HepG2 (cell line): ENCODE measurements around the gene TIMM17B. TPM values are rescaled to one million over a fixed set of nuclear protein-coding genes. Genes with fewer than 3 reads are reported as not detected.

ENCODE experiments used
- AGO1 ChIP-seq: fragments of 200-400 bp; formaldehyde crosslinking; IDR thresholded peaks from 2 replicates; pipeline ENCODE4 v1.6.1; 2017; ENCODE audit warnings: mild to moderate bottlenecking, low read depth, low read length, moderate library complexity; ENCODE audit not compliant: poor library complexity, severe bottlenecking
- ATF1 ChIP-seq: IDR thresholded peaks from 2 replicates; pipeline ENCODE4 v1.6.1; 2016; ENCODE audit warnings: mild to moderate bottlenecking, control low read depth
- ATRX ChIP-seq: sonication (generic); formaldehyde crosslinking; IDR thresholded peaks from 2 replicates; pipeline ENCODE4 v1.4.0; 2020; ENCODE audit warnings: missing genetic modification reagents, borderline replicate concordance
- CREB1 ChIP-seq, 2 experiments: fragments of 450-650 bp in 1 of 2; IDR thresholded peaks; 2 replicates each; pipeline ENCODE4 v1.6.1; 2016 to 2017; ENCODE audit warnings: control low read depth in 1 of 2, mild to moderate bottlenecking in 1 of 2, missing compliant biosample characterization in 1 of 2, missing genetic modification characterization in 1 of 2
- GABPB1 ChIP-seq: IDR thresholded peaks from 2 replicates; pipeline ENCODE4 v1.6.1; 2016; ENCODE audit warnings: mild to moderate bottlenecking, missing genetic modification reagents, moderate library complexity, missing compliant biosample characterization
- HMG20B ChIP-seq: conservative IDR thresholded peaks from 2 replicates; pipeline ENCODE4 v1.6.1; 2016; ENCODE audit warnings: missing genetic modification reagents, missing compliant biosample characterization
- HOXA5 ChIP-seq: sonication (generic); formaldehyde crosslinking; IDR thresholded peaks from 2 replicates; pipeline ENCODE4 v1.4.0; 2020; ENCODE audit warnings: missing genetic modification reagents
- MAFF ChIP-seq: IDR thresholded peaks from 2 replicates; pipeline ENCODE4 v1.6.1; 2011; ENCODE audit warnings: low read depth, low read length, improper control_type of control experiment
- MED1 ChIP-seq: sonication (generic); formaldehyde crosslinking; IDR thresholded peaks from 2 replicates; pipeline ENCODE4 v1.4.0; 2020; ENCODE audit warnings: missing genetic modification reagents
- MEF2D ChIP-seq: sonication (generic); formaldehyde crosslinking; IDR thresholded peaks from 2 replicates; pipeline ENCODE4 v1.5.1; 2020; ENCODE audit warnings: mild to moderate bottlenecking, missing genetic modification reagents
- PCBP1 ChIP-seq: fragments of 200-400 bp; formaldehyde crosslinking; IDR thresholded peaks from 2 replicates; pipeline ENCODE4 v1.6.1; 2017; ENCODE audit warnings: mild to moderate bottlenecking, low read depth, low read length, borderline replicate concordance
- PREB ChIP-seq: sonication (generic); formaldehyde crosslinking; IDR thresholded peaks from 2 replicates; pipeline ENCODE4 v1.4.0; 2020; ENCODE audit warnings: missing genetic modification reagents
- SAP130 ChIP-seq: IDR thresholded peaks from 2 replicates; pipeline ENCODE4 v1.6.1; 2016; ENCODE audit warnings: low read depth
- SOX13 ChIP-seq, 3 experiments: fragments of 450-650 bp in 1 of 3; sonication (generic) in 1 of 3; formaldehyde crosslinking in 1 of 3; IDR thresholded peaks in 2 of 3; conservative IDR thresholded peaks in 1 of 3; 2 replicates each; pipeline versions ENCODE4 v1.5.0 to v1.6.1; 2016 to 2020; ENCODE audit warnings: antibody characterized with exemption in 1 of 3, mild to moderate bottlenecking in 1 of 3, missing compliant biosample characterization in 1 of 3, missing genetic modification reagents in 1 of 3, moderate library complexity in 1 of 3
- SSRP1 ChIP-seq: IDR thresholded peaks from 2 replicates; pipeline ENCODE4 v1.6.1; 2016; ENCODE audit warnings: control low read depth
- TEF ChIP-seq: sonication (generic); formaldehyde crosslinking; IDR thresholded peaks from 2 replicates; pipeline ENCODE4 v1.5.0; 2020; ENCODE audit warnings: missing genetic modification reagents
- THAP11 ChIP-seq: IDR thresholded peaks from 2 replicates; pipeline ENCODE4 v1.6.1; 2016; ENCODE audit warnings: missing biosample characterization, missing genetic modification reagents
- U2AF1 ChIP-seq: fragments of 200-400 bp; formaldehyde crosslinking; optimal IDR thresholded peaks from 2 replicates; pipeline ENCODE3; 2017; ENCODE audit warnings: mild to moderate bottlenecking, low read depth, low read length
- ZMAT3 ChIP-seq: sonication (generic); formaldehyde crosslinking; conservative IDR thresholded peaks from 2 replicates; pipeline ENCODE4 v1.7.0; 2021; ENCODE audit warnings: missing genetic modification reagents
- ZMYM3 ChIP-seq: sonication (generic); formaldehyde crosslinking; IDR thresholded peaks from 2 replicates; pipeline ENCODE4 v1.5.1; 2020; ENCODE audit warnings: mild to moderate bottlenecking, missing genetic modification reagents
- ZNF230 ChIP-seq: sonication (generic); formaldehyde crosslinking; IDR thresholded peaks from 2 replicates; pipeline ENCODE4 v1.4.0; 2020; ENCODE audit warnings: mild to moderate bottlenecking, missing genetic modification reagents
- ZNF496 ChIP-seq: sonication (generic); formaldehyde crosslinking; IDR thresholded peaks from 2 replicates; pipeline ENCODE4 v1.8.1; 2023; ENCODE audit warnings: mild to moderate bottlenecking, moderate library complexity, missing genetic modification reagents; ENCODE audit not compliant: insufficient replicate concordance
- ZNF589 ChIP-seq: sonication (generic); formaldehyde crosslinking; conservative IDR thresholded peaks from 2 replicates; pipeline ENCODE4 v1.8.0; 2022; ENCODE audit warnings: mild to moderate bottlenecking, moderate library complexity, missing genetic modification reagents
- ZNF746 ChIP-seq: sonication (generic); formaldehyde crosslinking; IDR thresholded peaks from 2 replicates; pipeline ENCODE4 v1.8.0; 2022; ENCODE audit warnings: mild to moderate bottlenecking, missing genetic modification reagents
- ZZZ3 ChIP-seq: sonication (generic); formaldehyde crosslinking; IDR thresholded peaks from 2 replicates; pipeline ENCODE4 v1.4.0; 2020; ENCODE audit warnings: missing genetic modification reagents, mild to moderate bottlenecking, borderline replicate concordance
- polyA plus RNA-seq, 8 experiments: library from polyadenylated mRNA; depleted of rRNA in 3 of 8; stranded (reverse) in 7 of 8; unstranded in 1 of 8; fragments of >200 nt; fragmentation: Illumina TruSeq in 4 of 8; extraction: Trizol in 4 of 8; gene quantifications; 2 replicates each; pipeline versions ENCODE4 v1.2.1 to v1.2.3, GENCODE V29; 2011 to 2016; ENCODE audit warnings: low read depth in 4 of 8, missing spikeins in 1 of 8, mixed read lengths in 1 of 8; ENCODE audit not compliant: insufficient read depth in 1 of 8
- total RNA-seq, 5 experiments: library from RNA; depleted of rRNA; stranded (reverse); fragments of >200 nt; fragmentation: Illumina TruSeq; extraction: Trizol; gene quantifications; 2 replicates each; pipeline ENCODE4 v1.2.3, GENCODE V29; 2016; ENCODE audit warnings: low read depth in 1 of 5
- TF ChIP-seq, protein P1 (sequence below): sonication (generic); formaldehyde crosslinking; conservative IDR thresholded peaks from 2 replicates; pipeline ENCODE4 v1.5.0; 2020; ENCODE audit warnings: missing genetic modification reagents
- TF ChIP-seq, protein P2 (sequence below): sonication (generic); formaldehyde crosslinking; IDR thresholded peaks from 2 replicates; pipeline ENCODE4 v1.5.1; 2020; ENCODE audit warnings: missing genetic modification reagents, mild to moderate bottlenecking, borderline replicate concordance

TIMM17B gene
- total and polyA plus RNA-seq, 2 of the 13 experiments (the other 11 are each of a cell fraction or from before 2014, with no cell fraction given): 56.0 to 72.5 TPM

DNA sequence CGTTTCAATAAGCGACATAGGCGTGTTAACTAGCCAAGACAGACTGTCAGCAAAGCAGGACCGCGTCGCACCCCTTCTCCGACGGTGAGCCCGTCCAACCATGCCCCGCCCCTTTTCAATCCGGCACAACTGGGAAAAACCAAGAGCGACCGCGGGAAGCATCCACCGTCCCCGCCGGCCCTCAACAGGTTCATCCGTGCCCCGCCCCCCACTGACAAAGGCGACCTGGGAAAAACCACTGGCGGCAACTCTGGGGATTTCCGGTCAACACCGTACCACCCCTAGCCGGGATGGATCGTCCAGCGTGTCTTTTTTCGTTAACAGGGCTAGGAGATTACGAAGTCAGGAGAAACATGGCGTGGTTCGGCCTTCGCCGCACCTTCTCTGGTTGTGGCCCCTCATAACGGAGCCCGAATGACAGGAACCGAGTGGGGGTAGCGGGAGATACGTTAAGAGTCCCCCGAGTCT lies 377 bp downstream of the TIMM17B start (continued):
- TF ChIP-seq GABPB1 (CRISPR knock-in tag) (peak; percentile 62; the same call in 1 of the 2 replicates), TEF (CRISPR knock-in tag) (peak; percentile 21; the same call in 1 of the 2 replicates), ZNF496 (CRISPR knock-in tag) (no peak), MAFF (no peak), PCBP1 (0 out of 2 replicates have a peak, but pooled peaks have one; percentile 6), AGO1 (no peak), ATF1 (CRISPR knock-in tag) (no peak), PREB (CRISPR knock-in tag) (no peak), HOXA5 (CRISPR knock-in tag) (0 out of 2 replicates have a peak, but pooled peaks have one; percentile 36), MEF2D (CRISPR knock-in tag) (no peak), HMG20B (CRISPR knock-in tag) (no peak), THAP11 (CRISPR knock-in tag) (peak; percentile 2; the same call in 1 of the 2 replicates), U2AF1 (peak; percentile 44), SAP130 (CRISPR knock-in tag) (peak; percentile 38; the same call in 1 of the 2 replicates), ZMYM3 (CRISPR knock-in tag) (no peak), ZNF589 (CRISPR knock-in tag) (no peak), MED1 (CRISPR knock-in tag) (0 out of 2 replicates have a peak, but pooled peaks have one; percentile 25), ZNF230 (CRISPR knock-in tag) (no peak), SSRP1 (no peak), ATRX (CRISPR knock-in tag) (no peak), SOX13 (IDR thresholded peaks at IDR 0.05) (no peak), SOX13 (CRISPR knock-in tag; conservative IDR thresholded peaks at IDR 0.05 in 1 of 2, IDR thresholded peaks at IDR 0.05 in 1 of 2) (no peak), ZNF746 (CRISPR knock-in tag) (no peak), ZZZ3 (no peak), ZMAT3 (CRISPR knock-in tag) (no peak), CREB1 (IDR thresholded peaks at IDR 0.05) (no peak), CREB1 (CRISPR knock-in tag; IDR thresholded peaks at IDR 0.05) (no peak)
- TF ChIP-seq, protein P1, sequence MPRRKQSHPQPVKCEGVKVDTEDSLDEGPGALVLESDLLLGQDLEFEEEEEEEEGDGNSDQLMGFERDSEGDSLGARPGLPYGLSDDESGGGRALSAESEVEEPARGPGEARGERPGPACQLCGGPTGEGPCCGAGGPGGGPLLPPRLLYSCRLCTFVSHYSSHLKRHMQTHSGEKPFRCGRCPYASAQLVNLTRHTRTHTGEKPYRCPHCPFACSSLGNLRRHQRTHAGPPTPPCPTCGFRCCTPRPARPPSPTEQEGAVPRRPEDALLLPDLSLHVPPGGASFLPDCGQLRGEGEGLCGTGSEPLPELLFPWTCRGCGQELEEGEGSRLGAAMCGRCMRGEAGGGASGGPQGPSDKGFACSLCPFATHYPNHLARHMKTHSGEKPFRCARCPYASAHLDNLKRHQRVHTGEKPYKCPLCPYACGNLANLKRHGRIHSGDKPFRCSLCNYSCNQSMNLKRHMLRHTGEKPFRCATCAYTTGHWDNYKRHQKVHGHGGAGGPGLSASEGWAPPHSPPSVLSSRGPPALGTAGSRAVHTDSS (CRISPR knock-in tag): no peak
- TF ChIP-seq, protein P2, sequence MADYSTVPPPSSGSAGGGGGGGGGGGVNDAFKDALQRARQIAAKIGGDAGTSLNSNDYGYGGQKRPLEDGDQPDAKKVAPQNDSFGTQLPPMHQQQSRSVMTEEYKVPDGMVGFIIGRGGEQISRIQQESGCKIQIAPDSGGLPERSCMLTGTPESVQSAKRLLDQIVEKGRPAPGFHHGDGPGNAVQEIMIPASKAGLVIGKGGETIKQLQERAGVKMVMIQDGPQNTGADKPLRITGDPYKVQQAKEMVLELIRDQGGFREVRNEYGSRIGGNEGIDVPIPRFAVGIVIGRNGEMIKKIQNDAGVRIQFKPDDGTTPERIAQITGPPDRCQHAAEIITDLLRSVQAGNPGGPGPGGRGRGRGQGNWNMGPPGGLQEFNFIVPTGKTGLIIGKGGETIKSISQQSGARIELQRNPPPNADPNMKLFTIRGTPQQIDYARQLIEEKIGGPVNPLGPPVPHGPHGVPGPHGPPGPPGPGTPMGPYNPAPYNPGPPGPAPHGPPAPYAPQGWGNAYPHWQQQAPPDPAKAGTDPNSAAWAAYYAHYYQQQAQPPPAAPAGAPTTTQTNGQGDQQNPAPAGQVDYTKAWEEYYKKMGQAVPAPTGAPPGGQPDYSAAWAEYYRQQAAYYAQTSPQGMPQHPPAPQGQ: no peak
